Activated CD4-positive, CD25-positive, alpha-beta regulatory T cell (primary cell): ENCODE data around the gene RNASEH2C.
"Not testable (repeated sequence)": the region's sequence is repeated elsewhere in the genome, so short reads cannot be mapped to it uniquely, and the experiment has no call there.

Experiments
- DNase-seq, 4 experiments: peaks; one replicate each; lab custom pipeline; 2025; lab: John Stamatoyannopoulos, UW

RNASEH2C gene

GRCh38 chr11:65683480-65683879 lies 37.1 kb downstream of the RNASEH2C start:
- not testable (repeated sequence) for DNase-seq

DNA sequence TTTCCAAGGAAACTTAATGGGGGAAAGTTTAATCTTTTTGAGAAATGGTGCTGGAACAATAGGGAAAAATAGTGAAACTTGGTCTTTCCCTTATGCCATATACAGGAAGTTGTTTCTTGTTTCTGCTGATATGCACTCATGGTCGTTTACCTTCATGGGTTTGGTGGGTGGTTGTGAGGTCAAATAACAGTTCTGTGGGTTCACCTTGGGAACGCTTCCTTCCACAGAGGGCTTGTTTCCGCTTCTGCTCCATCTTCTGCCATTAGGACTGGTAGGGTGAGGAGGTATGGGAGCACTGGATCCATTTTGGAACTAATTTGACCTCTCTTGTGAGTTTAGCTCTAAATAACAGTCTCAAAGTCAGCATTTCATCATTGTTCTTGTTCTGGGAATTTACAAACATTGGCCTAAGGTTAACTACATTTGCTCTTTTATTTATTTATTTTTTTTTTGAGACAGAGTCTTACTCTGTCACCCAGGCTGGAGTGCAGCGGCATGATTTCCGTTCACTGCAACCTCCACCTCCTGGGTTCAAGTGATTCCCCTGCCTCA lies 40.3 kb downstream of the RNASEH2C start:
- DNase-seq = no peak

DNA sequence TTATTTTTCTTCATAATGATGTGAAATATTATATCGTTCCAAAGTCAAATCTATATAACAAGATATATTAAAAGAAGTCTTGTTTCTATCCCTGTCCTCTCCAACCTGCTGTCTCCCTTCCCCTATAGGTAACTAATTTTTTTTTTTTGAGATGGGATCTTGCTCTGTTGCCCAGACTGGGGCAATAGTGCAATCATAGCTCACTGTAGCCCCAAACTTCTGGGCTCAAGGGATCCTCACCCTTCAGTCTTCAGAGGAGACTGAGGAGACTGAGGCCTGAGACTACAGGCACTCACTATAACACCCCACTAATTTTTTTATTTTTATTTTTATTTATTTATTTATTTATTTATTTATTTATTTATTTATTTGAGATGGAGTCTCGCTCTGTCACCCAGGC lies 47.6 kb downstream of the RNASEH2C start:
- DNase-seq = no peak

- DNase-seq = no peak
Observed at GRCh38 chr11:65672180-65672860, 48.3 kb downstream of the RNASEH2C start.
